Stimulated activated naive CD4-positive, alpha-beta T cell treated with Interleukin-2 at 50 U/mL for 16 hours (primary cell): Measurements from ENCODE around the gene VSIR.

ENCODE experiments used
- DNase-seq: peaks from one replicate; lab custom pipeline; 2025; lab: John Stamatoyannopoulos, UW

VSIR gene

GRCh38 chr10:71727738-71728737 is 45.3 kb downstream of the VSIR start:
- peak; percentile 47 for DNase-seq

- DNase-seq: peak; percentile 55
These were observed 46.1 kb downstream of the VSIR start for GRCh38 chr10:71727105-71727737.

GRCh38 chr10:71726580-71727104 is 46.7 kb downstream of the VSIR start:
- peak; percentile 68 for DNase-seq

- DNase-seq: peak; percentile 88
These were observed 47.2 kb downstream of the VSIR start for GRCh38 chr10:71725998-71726579.

GRCh38 chr10:71725249-71725648 is 48.1 kb downstream of the VSIR start:
- DNase-seq: no peak

- no peak for DNase-seq
These were observed 48.8 kb downstream of the VSIR start for GRCh38 chr10:71724539-71724938.

- DNase-seq: no peak
These were observed 50.0 kb downstream of the VSIR start for GRCh38 chr10:71723311-71723710.

- DNase-seq: no peak
These were observed 50.5 kb downstream of the VSIR start for GRCh38 chr10:71722849-71723248.

- no peak for DNase-seq
These were observed 52.0 kb downstream of the VSIR start for GRCh38 chr10:71721313-71721712.

- no peak for DNase-seq
These were observed 53.0 kb downstream of the VSIR start for GRCh38 chr10:71720288-71720687.

- DNase-seq: no peak
These were observed 53.7 kb downstream of the VSIR start, which contains the start of gene C10orf105 for GRCh38 chr10:71719464-71720201. Gene C10orf105, minus strand, starts transcription at chr10:71719778. Its CDS starts 3,441 bp downstream, at chr10:71716337.

- no peak for DNase-seq
These were observed 54.3 kb downstream of the VSIR start for GRCh38 chr10:71719042-71719441.

- DNase-seq: no peak
These were observed 55.1 kb downstream of the VSIR start for GRCh38 chr10:71718165-71718698.

- DNase-seq: no peak
These were observed 55.8 kb downstream of the VSIR start for GRCh38 chr10:71717551-71717951.

GRCh38 chr10:71717056-71717455 is 56.3 kb downstream of the VSIR start:
- no peak for DNase-seq

- DNase-seq: no peak
These were observed 56.9 kb downstream of the VSIR start for GRCh38 chr10:71716426-71716825.

GRCh38 chr10:71715860-71716259 is 57.5 kb downstream of the VSIR start:
- no peak for DNase-seq

GRCh38 chr10:71715026-71715425 is 58.3 kb downstream of the VSIR start:
- DNase-seq: no peak

- DNase-seq: no peak
These were observed 58.7 kb downstream of the VSIR start for GRCh38 chr10:71714592-71714991.

- DNase-seq: no peak
These were observed 59.3 kb downstream of the VSIR start for GRCh38 chr10:71714031-71714410.
